Stomach (tissue), 19 donors: ENCODE data around the gene LCK. TPM values are rescaled to one million over a fixed set of nuclear protein-coding genes. Genes with fewer than 3 reads are reported as not detected.
A peak's percentile ranks its signal among the peaks of the same experiment; 100 is the strongest.

Experiments used
- DNase-seq, 2 donors: peaks; one replicate each; pipeline versions ENCODE4 v3.0.0 to v3.0.0-alpha.2; 2013 to 2019
- H3K27ac ChIP-seq, 5 donors: fragments of 200-600 bp in 4 of 5; sonication (generic) in 4 of 5; one replicate each; pipeline ENCODE4 v1.5.1; 2013 to 2019; ENCODE audit warnings: mild to moderate bottlenecking in 1 of 5, moderate library complexity in 1 of 5
- H3K27me3 ChIP-seq, 3 donors: fragments of 200-600 bp; sonication (generic); one replicate each; pipeline ENCODE4 v1.5.1; 2017 to 2019; ENCODE audit warnings: mixed run types in 1 of 3
- H3K36me3 ChIP-seq, 4 donors: fragments of 200-600 bp; sonication (generic); 1 replicate in 3 of 4; 2 replicates in 1 of 4; pipeline ENCODE4 v1.5.1; 2016 to 2019
- H3K4me1 ChIP-seq, 4 donors: fragments of 200-600 bp; sonication (generic); one replicate each; pipeline ENCODE4 v1.5.1; 2016 to 2019
- H3K4me3 ChIP-seq, 4 donors: fragments of 200-600 bp; sonication (generic) in 3 of 4; one replicate each; pipeline ENCODE4 v1.5.1; 2016 to 2019; ENCODE audit warnings: mild to moderate bottlenecking in 1 of 4
- H3K9me3 ChIP-seq, 4 donors: fragments of 200-600 bp; sonication (generic); one replicate each; pipeline ENCODE4 v1.5.1; 2016 to 2019
- EP300 ChIP-seq: sonication (generic); formaldehyde crosslinking; IDR thresholded peaks from one replicate; pipeline ENCODE4 v1.6.1; 2017; ENCODE audit warnings: antibody characterized with exemption
- POLR2A ChIP-seq, 4 donors: fragments of 450-650 bp; IDR thresholded peaks; one replicate each; pipeline ENCODE4 v1.6.1; 2016; ENCODE audit warnings: antibody characterized with exemption in 4 of 4, control low read depth in 2 of 4, mild to moderate bottlenecking in 1 of 4, moderate library complexity in 1 of 4
- POLR2AphosphoS5 ChIP-seq, 3 donors: sonication (generic); formaldehyde crosslinking; IDR thresholded peaks; one replicate each; pipeline ENCODE4 v1.6.1; 2016; ENCODE audit warnings: antibody characterized with exemption in 3 of 3
- WGBS, 5 donors: extraction: QIAGEN DNeasy Blood & Tissue Kit in 3 of 5; methylation state at CpG; one replicate each; pipeline versions ENCODE4 v1.1.5 to v1.1.7; 2013 to 2018; 5-methylcytosine and 5-hydroxymethylcytosine counted together
- intact Hi-C: fragments of 100-400 bp; cut with DNase I; formaldehyde crosslinking; loops from one replicate; pipeline ENCODE4 v1.15.1; 2023; ENCODE audit warnings: low total_unique reads
- long read RNA-seq, 10 donors: transcript quantifications; one replicate each; lab custom pipeline, GENCODE V29; 2026
- polyA plus RNA-seq, 3 donors: library from polyadenylated mRNA; stranded (reverse); fragments of 200-250 nt; gene quantifications; one replicate each; pipeline ENCODE4 v1.2.3, GENCODE V29; 2013
- total RNA-seq, 5 donors: library from RNA; depleted of rRNA; stranded (reverse); fragments of >200 nt; gene quantifications; one replicate each; pipeline versions ENCODE4 v1.1.0 to v1.2.3, GENCODE V29; 2014 to 2016
- TF ChIP-seq, protein P1 (sequence below), 7 experiments: fragments of 450-650 bp in 4 of 7; fragments of 200-600 bp in 3 of 7; sonication (generic) in 3 of 7; IDR thresholded peaks; one replicate each; pipeline ENCODE4 v1.5.1; 2016 to 2019; ENCODE audit warnings: antibody characterized with exemption in 7 of 7, control low read depth in 2 of 7, mild to moderate bottlenecking in 1 of 7
- donor health status: healthy with polysubstance abuse.
- donor health status: Bipolar disorder and iron deficiency.
- donor health status: healthy.

The LCK gene
- 1 to 10 TPM in 4 of 5 donors, under 1 TPM in 1; 0.58 to 6.4 (median 2.0) TPM for total RNA-seq
- 1 to 10 TPM; 1.5 to 4.1 (median 2.3) TPM for polyA plus RNA-seq
- long read RNA-seq, donor 1 = 0 reads
- long read RNA-seq, donor 2 = 0 reads
- long read RNA-seq, donor 3, partial matches to known transcripts = 0 of 1 reads
- long read RNA-seq, donor 3, other reads (novel, unspliced or antisense) = 0 of 1 reads
- long read RNA-seq, donor 4 = 0 reads
- long read RNA-seq, donor 5 = 0 reads
- long read RNA-seq, donor 6 = 0 reads
- long read RNA-seq, donor 7, partial matches to known transcripts = 0 of 2 reads
- long read RNA-seq, donor 7, other reads (novel, unspliced or antisense) = 0 of 2 reads
- long read RNA-seq, donor 8 = 0 reads
- long read RNA-seq, donor 9 = 0 reads
- long read RNA-seq, donor 10 = 0 reads

DNA sequence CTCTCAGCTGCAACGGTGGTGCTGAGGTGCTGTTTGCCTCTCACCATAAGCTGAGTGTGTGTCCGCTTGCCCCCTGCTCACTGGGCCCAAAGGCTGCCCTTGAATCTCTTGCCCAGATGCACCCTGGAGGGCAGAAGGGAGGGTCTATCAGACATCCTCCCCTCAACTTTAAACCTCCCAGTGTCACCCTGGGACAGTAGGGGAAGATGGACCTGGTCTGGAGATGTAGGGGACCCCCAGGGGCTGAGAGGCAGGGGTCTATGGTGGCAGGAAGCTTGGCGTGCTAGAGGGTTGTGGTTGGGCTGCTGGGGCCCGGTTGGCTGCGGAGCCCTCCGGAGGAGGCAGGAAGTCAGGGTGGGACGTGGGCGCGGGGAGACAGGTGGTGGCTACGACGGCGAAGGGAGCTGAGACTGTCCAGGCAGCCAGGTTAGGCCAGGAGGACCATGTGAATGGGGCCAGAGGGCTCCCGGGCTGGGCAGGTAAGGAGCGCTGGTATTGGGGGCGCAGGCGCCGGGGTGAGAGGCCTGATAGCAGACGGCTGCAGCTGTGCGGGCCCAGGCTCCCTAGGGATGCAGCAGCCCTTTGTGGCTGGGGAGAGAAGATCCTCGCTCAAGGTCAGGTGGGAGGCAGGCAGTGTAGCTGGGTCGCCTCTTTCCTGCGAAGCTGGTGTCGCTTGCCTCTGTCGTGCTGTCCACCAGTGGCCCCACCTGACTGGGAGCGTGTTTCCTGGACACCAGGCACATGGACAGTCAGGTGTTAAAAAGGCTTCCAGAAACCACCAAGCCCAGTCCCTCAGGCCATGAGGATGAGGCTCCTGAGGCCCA, at the start of gene LCK:
TSS of gene LCK (plus strand) at position 373 of the 824 bp plus-strand sequence. CDS start 23,065 bp downstream, outside the sequence.
- peaks cover 12 to 42% (median 18%) of the 10 kb centered on the region in 4 donors for H3K4me1 ChIP-seq
- intact Hi-C loops = no loop called here
- H3K27ac ChIP-seq = peak within 1 kb of the TSS; percentile 50 to 85 (median 75)
- no peaks in the 10 kb centered on the region for H3K9me3 ChIP-seq
- H3K36me3 ChIP-seq = no peaks in the 10 kb centered on the region
- H3K4me3 ChIP-seq = peak within 1 kb of the TSS; percentile 19 to 31 (median 26)
- DNase-seq = no peak
- H3K27me3 ChIP-seq = no peaks in the 10 kb centered on the region
- TF ChIP-seq EP300 = no peak
- TF ChIP-seq, protein P1, sequence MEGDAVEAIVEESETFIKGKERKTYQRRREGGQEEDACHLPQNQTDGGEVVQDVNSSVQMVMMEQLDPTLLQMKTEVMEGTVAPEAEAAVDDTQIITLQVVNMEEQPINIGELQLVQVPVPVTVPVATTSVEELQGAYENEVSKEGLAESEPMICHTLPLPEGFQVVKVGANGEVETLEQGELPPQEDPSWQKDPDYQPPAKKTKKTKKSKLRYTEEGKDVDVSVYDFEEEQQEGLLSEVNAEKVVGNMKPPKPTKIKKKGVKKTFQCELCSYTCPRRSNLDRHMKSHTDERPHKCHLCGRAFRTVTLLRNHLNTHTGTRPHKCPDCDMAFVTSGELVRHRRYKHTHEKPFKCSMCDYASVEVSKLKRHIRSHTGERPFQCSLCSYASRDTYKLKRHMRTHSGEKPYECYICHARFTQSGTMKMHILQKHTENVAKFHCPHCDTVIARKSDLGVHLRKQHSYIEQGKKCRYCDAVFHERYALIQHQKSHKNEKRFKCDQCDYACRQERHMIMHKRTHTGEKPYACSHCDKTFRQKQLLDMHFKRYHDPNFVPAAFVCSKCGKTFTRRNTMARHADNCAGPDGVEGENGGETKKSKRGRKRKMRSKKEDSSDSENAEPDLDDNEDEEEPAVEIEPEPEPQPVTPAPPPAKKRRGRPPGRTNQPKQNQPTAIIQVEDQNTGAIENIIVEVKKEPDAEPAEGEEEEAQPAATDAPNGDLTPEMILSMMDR (IDR thresholded peaks at IDR 0.05) = no peak
- peak in 1 of 4 donors; percentile 11 for TF ChIP-seq POLR2A (IDR thresholded peaks at IDR 0.05)
- TF ChIP-seq POLR2AphosphoS5 (IDR thresholded peaks at IDR 0.05) = no peak
- WGBS, 5 donors = 73 to 88% (median 81%) methylated on average over 24 to 25 of the region's 25 CpGs

DNA sequence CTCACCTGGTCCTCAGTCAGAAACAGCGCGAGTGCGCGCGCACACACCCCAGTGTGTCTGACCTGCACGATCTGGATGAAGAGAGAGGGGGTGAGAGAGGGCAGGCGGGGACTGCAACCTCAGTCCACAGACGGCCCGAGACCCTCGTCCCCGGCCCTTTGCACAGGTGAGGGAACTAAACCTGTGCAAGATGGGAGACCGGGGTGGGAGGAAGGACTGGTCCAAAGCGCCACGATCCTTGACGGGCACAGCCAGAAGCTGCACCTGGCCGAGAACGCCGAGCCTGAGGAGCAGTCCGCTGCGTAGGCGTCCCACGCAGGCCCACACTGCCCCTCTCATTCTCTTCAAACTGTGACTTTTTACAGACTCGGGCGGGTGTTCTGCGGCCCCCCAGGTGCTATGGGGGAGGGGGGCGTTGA, 46.1 kb upstream of the LCK start:
- H3K4me1 ChIP-seq = peaks cover 31 to 52% (median 47%) of the 10 kb centered on the region in 4 donors
- no peaks in the 10 kb centered on the region for H3K27me3 ChIP-seq
- peak overlapping the region in 4 of 5 donors; percentile 36 to 79 (median 73) for H3K27ac ChIP-seq
- DNase-seq = no peak
- H3K4me3 ChIP-seq = peak overlapping the region; percentile 55 to 72 (median 58)
- H3K9me3 ChIP-seq = no peaks in the 10 kb centered on the region
- intact Hi-C loops = no loop called here
- 13 to 36% (median 17%) methylated on average over 18 to 26 of the region's 26 CpGs for WGBS, 5 donors
- H3K36me3 ChIP-seq = peaks cover 0 to 3% (median 0%) of the 10 kb centered on the region in 4 donors
- TF ChIP-seq EP300 (no peak), POLR2A (IDR thresholded peaks at IDR 0.05) (no peak), POLR2AphosphoS5 (IDR thresholded peaks at IDR 0.05) (no peak)
- TF ChIP-seq, protein P1 (IDR thresholded peaks at IDR 0.05) = no peak

DNA sequence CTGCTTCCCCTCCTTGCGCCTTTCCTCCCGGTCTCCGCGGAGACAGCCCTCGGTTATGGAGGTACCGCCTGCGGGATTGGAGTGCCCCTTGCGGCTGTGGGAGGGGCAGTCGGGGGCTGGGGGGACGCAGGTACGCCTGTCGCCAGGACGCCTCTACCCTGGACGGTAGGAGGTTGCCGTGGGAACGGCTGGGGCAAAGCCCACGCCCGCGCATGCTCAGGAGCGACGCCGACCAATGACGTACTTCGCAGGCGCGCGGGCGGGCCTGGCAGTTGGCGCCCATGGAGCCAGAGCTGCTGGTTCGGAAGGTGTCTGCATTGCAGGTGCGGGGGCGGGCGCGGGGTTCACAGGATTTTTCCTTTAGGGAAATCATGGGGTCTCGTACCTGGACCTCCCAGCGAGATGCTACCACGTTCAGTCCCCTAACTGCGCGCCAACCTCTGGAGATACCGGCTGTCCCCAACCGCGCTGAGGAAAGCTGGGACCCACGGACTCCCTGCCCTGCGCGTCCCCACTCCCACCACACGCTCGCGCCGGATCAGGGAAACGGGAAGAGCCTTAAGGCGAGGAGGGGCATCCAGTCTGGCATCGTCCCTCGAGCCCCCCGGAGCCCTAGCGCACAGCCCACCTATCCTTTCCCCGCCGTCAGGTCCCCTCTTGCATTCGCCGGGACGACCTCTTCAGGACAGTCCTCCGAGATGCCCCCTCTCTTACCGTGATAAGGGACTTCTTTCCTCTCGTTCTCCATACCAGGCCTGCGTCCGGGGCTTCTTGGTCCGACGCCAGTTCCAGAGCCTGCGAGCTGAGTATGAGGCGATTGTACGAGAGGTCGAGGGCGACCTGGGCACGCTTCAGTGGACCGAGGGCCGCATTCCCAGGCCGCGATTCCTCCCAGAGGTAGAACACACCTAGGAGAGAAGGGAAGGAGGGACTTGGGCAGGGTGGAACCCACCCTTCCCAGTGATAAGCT, 45.4 kb upstream of the LCK start, which contains the start of gene IQCC:
TSS of gene IQCC (plus strand) at position 271 of the 970 bp plus-strand sequence. CDS start at position 282, 11 bp downstream.
- intact Hi-C loops = no loop called here
- Histone ChIP-seq H3K9me3 (no peaks in the 10 kb centered on the region), H3K27me3 (no peaks in the 10 kb centered on the region), H3K27ac (peak within 1 kb of the TSS; percentile 36 to 79 (median 72)), H3K4me1 (peaks cover 26 to 46% (median 41%) of the 10 kb centered on the region in 4 donors), H3K36me3 (peaks cover 0 to 3% (median 0%) of the 10 kb centered on the region in 4 donors), H3K4me3 (peak within 1 kb of the TSS; percentile 55 to 72 (median 58))
- TF ChIP-seq EP300 (no peak), POLR2A (IDR thresholded peaks at IDR 0.05) (peak in 1 of 4 donors; percentile 16), POLR2AphosphoS5 (IDR thresholded peaks at IDR 0.05) (peak; percentile 74 to 94 (median 79))
- TF ChIP-seq, protein P1 (IDR thresholded peaks at IDR 0.05) = peak in 1 of 7 experiments; percentile 4
- peak; percentile 89 to 97 for DNase-seq
- WGBS, 5 donors = 1 to 3% (median 2%) methylated on average over 49 to 77 of the region's 77 CpGs
